Measurements from ENCODE around the gene ASPG.

ASPG gene

GRCh38 chr14:104054222-104054905 is 31.1 kb upstream of the ASPG start:
- TF ChIP-seq CTCF (IDR thresholded peaks at IDR 0.05; ENCODE audit: low read depth, low read length): no peak
- no peak for DNase-seq (ENCODE audit: low read depth in 2 of 2)
- H3K4me3 ChIP-seq (replicated peaks in 1 of 2; ENCODE audit: low read depth in 2 of 2, low read length in 2 of 2): no peak overlapping the region

- no peak overlapping the region for H3K4me3 ChIP-seq (replicated peaks in 1 of 2; ENCODE audit: low read depth in 2 of 2, low read length in 2 of 2)
- TF ChIP-seq CTCF (IDR thresholded peaks at IDR 0.05; ENCODE audit: low read depth, low read length): no peak
- DNase-seq (ENCODE audit: low read depth in 2 of 2): no peak
Observed at GRCh38 chr14:104062281-104062680, 23.2 kb upstream of the ASPG start.

- H3K4me3 ChIP-seq (replicated peaks in 1 of 2; ENCODE audit: low read depth in 2 of 2, low read length in 2 of 2): no peak overlapping the region
- DNase-seq (ENCODE audit: low read depth in 2 of 2): no peak
- no peak for TF ChIP-seq CTCF (IDR thresholded peaks at IDR 0.05; ENCODE audit: low read depth, low read length)
Observed at GRCh38 chr14:104064003-104064402, 21.5 kb upstream of the ASPG start.

GRCh38 chr14:104066279-104066678 is 19.2 kb upstream of the ASPG start:
- H3K4me3 ChIP-seq (replicated peaks in 1 of 2; ENCODE audit: low read depth in 2 of 2, low read length in 2 of 2): no peak overlapping the region
- no peak for TF ChIP-seq CTCF (IDR thresholded peaks at IDR 0.05; ENCODE audit: low read depth, low read length)
- no peak for DNase-seq (ENCODE audit: low read depth in 2 of 2)

GRCh38 chr14:104066719-104067295 is 18.7 kb upstream of the ASPG start:
- no peak for DNase-seq (ENCODE audit: low read depth in 2 of 2)
- no peak overlapping the region for H3K4me3 ChIP-seq (replicated peaks in 1 of 2; ENCODE audit: low read depth in 2 of 2, low read length in 2 of 2)
- TF ChIP-seq CTCF (IDR thresholded peaks at IDR 0.05; ENCODE audit: low read depth, low read length): no peak

- no peak for TF ChIP-seq CTCF (IDR thresholded peaks at IDR 0.05; ENCODE audit: low read depth, low read length)
- H3K4me3 ChIP-seq (replicated peaks in 1 of 2; ENCODE audit: low read depth in 2 of 2, low read length in 2 of 2): no peak overlapping the region
- no peak for DNase-seq (ENCODE audit: low read depth in 2 of 2)
Observed at GRCh38 chr14:104069541-104069940, 16.0 kb upstream of the ASPG start.

All from cardiac fibroblast (primary cell).